ENCODE measurements around the gene LY9.
A peak's percentile ranks its signal among the peaks of the same experiment; 100 is the strongest.
"Not testable (repeated sequence)": the region's sequence is repeated elsewhere in the genome, so short reads cannot be mapped to it uniquely, and the experiment has no call there.

Gene LY9

DNA sequence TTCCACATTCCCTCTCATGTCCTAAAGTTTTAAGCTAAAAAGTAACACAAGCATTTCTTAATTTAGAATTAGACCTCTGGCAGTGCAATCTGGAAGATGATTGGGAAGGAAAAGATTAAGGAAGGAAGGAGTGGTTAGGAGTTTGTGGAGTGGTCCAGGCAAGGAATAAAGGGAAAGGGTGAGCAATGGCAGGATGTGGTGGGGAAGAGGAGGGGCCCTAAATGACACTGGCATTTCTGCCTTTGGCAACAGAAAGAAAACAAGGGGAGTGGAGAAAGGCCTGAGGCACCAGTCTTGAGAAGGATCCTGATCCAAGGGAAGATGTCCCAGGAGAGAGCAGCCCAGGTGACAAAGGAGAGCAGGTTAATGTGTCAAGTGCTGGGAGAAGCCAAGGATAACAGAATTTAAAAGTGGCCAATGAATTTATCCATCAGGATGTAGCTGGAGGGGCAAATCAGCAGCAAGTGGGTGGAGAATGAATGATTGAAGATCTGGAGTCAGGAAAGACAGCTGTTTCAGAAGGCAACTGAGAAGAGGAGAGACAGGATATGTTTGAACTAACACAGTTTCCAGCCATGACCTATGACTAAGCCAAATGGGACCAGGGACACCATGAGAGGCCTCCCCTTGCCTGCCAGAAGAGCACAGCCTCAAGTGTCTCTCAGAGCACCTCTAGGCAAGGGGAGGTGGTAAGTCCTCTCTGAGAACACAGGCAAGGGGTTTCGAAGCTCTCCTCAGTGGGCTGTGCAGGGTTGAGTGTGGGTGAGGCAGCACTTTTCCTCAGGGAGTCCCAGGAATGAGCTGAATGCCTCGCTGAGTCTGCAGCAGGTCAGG is 20.9 kb upstream of the LY9 start:
- no peak for DNase-seq (ENCODE audit: low read depth)

DNA sequence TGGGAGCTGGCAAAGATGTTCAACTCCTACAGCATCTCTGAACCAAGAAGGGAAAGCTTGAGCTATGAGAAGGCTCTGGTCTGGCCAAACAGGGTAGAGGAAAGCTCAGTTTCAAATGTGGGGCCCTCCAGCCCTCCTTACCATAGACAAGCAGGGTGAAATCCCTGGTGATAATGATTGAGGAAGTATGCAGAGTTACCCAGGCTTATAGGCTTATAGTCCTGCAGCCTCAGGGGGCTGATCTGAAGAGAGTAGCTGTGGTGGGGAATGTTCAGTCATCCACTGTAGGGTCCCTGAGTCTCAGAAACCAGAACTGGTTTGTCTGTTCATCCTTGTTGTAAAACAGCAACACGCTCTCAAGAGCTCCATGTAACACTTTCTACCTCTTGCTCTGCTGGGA is 19.8 kb upstream of the LY9 start:
- DNase-seq (ENCODE audit: low read depth) = no peak

DNA sequence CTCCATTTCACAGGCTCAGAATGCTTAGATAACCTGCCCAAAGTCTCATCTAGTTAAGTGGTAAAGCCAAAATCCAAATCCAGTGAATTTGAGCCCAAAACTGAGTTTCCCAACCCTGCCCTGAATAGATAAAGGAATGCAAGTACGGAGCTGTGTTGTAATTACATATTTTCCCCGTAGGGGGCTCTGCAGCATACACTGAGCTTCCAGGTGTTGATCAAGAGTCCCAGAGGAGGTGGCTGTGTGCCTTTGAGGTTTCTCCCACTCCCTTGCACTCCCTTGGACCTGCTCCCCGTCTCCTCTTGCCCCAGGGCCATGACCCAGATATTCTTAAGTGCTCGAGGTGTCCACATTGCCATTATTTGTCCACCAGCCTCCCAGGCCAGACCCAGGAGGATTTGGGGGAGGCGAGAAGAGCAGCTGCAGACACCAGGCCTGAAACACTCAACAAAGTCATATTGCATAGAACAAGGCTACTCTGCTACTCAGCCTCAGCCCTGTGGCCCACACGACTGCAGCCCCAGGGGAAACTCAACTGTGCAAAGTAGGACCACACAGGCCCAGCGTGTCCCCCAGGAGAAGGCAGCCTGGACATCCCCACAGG is 18.4 kb upstream of the LY9 start:
- no peak for DNase-seq (ENCODE audit: low read depth)

DNA sequence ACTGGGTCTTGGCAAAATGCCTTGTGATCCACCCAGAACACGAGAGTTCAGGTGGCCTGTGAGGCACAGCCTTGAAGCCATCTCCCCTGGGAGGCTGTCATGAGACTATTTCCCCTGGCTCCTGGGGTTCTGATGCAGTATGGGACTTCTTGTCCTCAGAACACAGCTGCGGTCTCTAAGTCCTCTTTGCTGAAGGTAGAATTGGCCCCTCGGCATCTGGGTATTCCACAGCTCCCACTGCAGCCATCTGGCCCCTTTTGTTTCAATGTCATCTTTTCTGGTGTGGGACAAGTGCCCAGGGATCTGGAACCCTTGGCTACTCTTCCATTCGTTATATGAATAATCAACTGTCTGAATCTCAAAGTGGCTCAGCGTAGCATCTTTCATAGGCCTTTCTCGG is 17.0 kb upstream of the LY9 start:
- no peak for DNase-seq (ENCODE audit: low read depth)

DNA sequence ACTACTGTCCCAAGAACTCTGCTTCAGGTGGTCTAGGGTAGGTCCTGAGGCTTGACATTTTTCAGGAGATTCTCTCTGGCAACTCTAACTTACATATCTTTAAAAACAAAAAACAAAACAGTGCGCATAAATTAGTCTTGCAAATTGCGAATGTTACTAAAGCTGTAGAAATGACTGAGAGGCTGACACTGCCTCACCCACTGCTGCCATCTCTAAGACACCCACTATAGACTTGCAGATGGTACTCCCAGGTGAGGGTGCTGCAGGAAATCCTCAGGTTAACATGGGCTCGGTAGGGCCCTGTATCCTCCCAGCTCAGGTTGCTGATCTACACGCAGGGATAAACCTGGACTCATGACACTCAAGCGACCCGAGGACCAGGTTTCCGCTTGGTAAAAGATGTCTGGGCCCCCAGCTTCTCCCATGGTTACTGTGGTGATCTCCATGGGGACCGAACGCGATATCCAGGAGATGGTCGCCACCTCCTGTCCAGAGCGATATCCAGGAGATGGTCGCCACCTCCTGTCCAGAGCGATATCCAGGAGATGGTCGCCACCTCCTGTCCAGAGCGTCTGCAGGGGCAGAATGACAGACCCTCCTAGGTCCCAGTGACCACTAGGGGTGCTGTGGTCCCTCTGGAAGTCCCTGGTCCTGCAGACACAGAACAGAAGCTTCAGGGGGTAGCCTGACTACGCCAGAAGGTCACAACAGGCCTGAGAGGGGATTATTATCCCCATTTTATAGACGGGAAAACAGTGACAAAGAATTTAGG is 16.2 kb upstream of the LY9 start:
- peak; percentile 49 for DNase-seq (ENCODE audit: low read depth)

DNA sequence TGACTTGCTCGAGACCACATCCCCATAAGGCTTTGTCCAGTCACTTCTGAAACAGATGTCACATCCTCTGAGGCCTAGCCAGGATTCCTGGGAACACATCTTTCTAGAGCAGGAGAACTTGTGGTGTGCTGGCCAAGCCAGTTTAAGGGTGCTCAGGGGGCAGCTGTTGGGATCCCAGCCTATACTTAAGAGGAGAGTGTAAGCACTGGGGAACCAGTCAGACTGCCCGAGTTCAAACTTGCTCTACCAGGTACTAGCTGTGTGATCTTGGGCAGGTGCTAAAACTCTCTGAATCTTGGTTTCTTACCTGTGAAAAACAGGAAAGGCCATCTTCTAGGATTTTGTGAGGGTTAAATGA is 15.6 kb upstream of the LY9 start:
- DNase-seq (ENCODE audit: low read depth) = no peak

DNA sequence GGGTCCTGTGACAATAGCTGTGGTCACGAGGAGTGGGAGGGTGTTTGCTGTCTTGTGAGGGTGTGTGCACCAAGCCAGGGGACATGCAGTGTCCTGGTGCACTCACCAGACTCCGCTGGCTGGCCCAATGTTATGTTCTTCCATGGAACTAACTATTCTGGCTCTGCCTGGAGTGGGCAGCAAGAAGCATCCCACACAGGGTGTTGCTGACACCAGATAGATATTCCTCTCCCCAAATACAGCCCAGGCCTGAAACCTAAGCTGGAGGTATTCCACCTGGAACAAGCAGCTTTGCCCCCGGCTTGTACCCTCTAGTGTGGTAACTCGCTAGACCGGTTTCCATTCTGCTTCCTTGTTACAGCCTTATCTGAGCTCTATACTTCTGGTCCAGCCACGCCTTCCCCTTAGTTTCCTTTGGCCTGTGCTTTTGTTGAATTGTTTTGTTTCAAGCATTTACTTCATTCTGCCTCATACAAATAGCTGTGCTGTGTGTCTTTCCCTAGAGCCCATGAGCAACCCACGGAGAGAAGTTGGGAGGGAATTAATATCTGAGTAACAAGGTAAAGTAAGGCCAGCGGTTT is 14.7 kb upstream of the LY9 start:
- no peak for DNase-seq (ENCODE audit: low read depth)

DNA sequence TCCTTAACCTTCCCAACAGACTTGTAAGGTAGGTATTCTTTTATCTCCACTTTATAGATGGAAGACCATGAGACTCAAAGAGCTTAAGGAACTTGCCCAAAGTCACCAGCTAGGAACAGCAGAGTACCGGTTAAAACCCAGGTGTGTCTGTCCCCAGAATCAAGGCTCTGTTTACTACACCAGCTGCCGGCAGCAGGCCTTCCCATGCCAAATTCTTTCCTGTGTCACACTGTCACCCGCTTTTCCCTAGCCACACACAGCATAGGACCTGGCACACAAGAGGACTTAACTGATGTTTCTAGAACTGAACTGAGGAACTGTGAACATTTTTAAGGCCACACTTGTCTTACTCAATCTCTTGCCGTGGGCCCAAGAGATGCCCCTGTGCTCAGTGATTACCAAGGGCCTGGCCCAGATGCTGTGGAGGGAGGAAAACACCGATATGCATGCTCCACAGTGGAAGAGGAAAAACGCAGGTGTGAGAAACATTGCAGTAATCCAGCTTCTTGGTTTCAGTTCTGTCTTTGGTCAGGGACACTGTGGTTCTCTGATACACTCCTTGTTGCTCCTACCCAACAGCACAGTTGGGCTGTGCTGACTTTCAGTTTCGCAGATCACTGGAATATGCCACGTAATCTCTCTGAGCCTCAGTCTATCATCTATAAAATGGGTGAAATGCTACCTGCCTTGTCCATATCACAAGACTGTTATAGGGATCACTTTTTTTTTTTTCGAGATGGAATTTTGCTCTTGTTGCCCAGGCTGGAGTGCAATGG is 13.9 kb upstream of the LY9 start:
- DNase-seq (ENCODE audit: low read depth) = no peak

DNA sequence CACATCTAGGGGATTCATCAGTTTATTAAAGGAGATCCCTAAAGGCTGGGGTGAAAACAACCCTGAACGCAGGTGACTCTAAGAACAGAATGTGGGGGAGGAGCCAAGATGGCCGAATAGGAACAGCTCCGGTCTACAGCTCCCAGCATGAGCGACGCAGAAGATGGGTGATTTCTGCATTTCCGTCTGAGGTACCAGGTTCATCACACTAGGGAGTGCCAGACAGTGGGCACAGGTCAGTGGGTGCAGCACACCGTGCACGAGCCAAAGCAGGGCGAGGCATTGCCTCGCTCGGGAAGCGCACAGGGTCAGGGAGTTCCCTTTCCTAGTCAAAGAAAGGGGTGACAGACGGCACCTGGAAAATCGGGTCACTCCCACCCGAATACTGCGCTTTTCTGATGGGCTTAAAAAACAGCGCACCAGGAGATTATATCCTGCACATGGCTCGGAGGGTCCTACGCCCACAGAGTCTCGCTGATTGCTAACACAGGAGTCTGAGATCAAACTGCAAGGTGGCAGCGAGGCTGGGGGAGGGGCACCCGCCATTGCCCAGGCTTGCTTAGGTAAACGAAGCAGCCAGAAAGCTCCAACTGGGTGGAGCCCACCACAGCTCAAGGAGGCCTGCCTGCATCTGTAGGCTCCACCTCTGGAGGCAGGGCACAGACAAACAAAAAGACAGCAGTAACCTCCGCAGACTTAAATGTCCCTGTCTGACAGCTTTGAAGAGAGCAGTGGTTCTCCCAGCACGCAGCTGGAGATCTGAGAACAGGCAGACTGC is 12.8 kb upstream of the LY9 start:
- DNase-seq (ENCODE audit: low read depth) = not testable (repeated sequence)

DNA sequence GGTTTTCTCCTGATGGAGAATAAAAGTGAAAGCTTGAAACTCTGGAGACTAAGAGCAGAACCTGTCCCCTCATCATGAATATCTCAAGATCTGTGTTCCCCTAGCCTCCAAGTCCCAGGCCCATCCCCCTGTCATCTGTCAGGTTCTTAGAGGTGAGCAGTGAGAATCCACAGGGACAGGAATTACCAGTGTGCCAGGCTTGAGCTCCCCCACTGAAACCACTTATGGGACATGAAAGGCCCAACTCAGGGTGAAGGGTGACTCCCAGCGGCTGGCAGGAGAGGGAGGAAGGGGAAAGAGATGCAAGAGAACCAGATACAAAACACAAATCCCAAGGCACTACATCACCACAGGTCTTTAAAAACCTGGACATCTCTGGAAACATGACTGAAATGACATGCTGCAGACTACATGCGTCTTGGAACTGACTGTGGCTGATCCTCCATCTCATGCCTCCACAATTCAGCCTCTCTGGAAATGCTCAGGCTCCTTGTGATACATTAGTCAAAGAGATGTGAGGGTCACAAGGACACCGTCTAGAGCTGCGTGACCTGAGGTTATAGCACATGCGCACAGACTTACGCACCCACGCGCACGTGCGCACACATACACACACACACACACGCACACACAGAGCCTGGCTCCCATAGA is 6.8 kb upstream of the LY9 start:
- no peak for DNase-seq (ENCODE audit: low read depth)

DNA sequence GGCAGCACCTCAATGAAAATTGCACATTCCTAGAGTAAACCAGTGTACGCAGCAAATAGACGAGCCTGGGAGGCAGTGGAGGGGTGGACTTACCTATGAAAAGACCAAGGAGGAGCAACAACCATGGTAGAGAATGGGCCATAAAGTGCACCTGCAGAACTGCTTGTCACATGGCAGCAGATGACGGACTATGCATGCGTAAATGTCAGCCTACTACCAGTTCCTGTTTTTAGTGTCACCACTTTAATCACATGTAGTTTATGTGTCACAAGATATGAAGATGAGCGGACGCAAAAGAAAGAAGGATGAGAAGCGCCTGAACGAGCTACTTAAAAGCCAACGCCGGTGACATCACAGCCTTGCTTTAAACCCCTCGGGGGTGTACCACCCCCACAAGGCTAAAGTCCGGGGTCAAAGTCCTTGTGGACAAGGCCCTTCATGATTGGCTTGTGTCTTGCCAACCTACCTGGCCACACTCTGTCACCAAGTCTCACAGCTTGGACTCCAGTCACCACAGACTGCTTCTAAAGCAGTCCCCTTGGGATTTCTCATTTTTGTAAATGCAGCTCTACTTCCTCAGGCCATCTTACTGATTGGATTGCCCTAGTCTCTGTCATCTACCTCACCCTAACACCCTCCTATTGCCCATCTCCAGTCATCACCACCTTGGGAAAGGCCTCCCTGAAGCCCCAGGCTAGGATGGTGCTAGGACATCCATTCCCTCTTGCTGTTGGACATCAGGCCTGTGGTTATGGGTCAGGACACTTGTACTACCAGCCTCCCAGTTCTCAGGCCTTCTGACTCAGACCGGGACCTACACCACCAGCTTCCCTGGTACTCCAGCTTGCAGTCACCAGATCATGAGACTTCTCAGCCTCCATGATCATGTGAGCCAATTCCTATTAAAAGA is 6.0 kb upstream of the LY9 start:
- no peak for DNase-seq (ENCODE audit: low read depth)

DNA sequence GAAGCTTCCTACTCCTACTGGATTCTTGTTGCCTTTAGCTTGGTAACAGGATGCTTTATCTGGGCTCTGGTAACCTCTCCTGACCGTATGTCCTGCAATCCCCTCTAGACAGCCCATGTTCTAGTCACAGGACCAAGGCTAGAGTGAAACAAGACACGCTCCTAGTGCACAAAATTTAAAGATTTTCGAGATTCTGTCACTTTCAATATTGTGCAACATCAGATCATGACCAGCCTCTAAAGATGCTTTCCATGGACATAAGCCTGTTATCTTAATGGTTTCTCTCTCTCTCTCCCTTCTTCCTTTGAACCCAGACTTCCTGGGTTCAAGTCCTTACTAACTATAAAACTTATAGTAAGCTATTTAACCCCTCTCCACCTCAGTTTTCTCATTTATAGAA is 1.6 kb upstream of the LY9 start:
- no peak for DNase-seq (ENCODE audit: low read depth)

DNA sequence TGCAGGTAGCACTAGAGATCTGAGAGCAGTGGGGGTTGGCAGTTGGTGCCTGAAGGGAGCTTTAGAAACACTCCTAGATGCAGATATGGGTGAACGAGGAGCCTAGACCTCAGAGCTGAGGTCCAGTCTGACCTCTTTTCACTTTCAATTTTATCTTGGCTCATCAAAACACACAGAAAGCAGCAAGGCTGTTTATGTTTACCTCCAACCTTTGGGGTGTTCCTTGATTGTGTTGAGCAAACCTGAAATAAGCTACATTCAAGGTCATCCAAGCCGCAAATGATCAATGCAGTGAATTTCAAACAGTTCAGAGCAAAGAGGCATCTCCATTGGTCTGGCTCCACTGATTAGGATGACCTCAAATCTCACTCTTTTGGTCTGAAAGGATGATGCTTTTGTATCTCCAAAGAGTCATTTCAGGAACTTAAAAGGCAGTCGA is 1.3 kb downstream of the LY9 start:
- DNase-seq (ENCODE audit: low read depth) = no peak

DNA sequence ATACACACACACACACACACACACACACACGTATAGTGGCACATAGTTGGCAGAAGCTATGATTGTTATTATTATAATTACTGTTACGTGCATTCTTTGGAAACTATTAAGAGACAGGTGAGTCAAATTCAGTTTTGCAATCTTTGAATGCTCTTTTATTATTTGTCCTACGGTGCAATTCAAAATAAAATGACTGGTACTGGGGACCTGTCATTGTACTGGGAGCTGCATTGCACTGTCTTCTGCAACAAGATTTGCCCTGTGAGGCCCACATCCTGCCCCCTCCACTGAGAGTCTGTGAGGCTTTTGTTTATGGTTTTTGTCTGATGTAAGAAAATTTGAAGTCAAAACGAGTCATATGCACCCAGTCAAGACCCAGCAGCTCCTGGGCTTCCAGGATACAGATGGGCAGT is 1.9 kb downstream of the LY9 start:
- DNase-seq (ENCODE audit: low read depth) = no peak

DNA sequence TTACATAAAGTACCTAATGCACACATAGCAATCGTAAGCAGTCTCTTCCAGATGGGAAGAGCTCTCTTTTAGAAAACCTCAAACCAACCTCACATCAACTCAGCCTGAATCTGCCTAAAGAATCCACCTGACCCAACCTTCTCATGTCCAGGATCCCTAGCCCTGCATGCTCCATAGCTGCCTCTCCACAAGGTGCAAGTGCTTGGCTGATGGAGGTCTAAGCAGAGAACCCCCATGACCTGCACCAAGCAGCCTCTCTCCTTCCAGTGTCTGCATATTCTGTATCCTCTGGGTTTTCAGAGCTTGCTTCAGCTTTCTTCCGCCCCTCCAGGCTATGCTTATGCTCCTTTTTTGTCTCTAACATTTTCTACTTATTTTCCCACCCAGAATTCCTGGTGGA is 2.5 kb downstream of the LY9 start:
- DNase-seq (ENCODE audit: low read depth) = no peak

DNA sequence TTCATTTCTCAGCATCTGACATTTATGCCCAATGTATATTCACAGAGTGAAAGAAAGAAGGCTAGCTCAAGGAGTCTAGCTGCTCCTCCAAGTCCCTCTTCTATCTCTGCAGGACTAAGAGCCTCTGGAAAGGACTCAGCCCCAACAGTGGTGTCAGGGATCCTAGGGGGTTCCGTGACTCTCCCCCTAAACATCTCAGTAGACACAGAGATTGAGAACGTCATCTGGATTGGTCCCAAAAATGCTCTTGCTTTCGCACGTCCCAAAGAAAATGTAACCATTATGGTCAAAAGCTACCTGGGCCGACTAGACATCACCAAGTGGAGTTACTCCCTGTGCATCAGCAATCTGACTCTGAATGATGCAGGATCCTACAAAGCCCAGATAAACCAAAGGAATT is 3.7 kb downstream of the LY9 start:
- DNase-seq (ENCODE audit: low read depth) = no peak

DNA sequence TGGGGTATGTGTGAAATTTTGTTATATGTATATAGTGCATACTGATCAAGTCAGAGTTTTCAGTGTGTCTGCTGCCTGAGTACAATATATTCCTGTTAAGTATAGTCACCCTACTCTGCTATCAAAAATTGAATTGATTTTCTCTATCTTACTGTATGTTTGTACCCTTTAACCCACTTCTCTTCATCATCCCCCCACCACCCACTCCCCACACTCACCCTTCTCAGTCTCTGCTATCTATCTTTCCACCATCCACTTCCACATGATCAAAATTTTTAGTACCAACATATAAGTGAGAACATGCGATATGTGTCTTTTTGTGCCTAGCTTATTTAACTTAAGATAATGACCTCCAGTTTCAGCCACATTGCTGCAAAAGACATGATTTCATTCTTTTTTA is 4.2 kb downstream of the LY9 start:
- DNase-seq (ENCODE audit: low read depth) = no peak

DNA sequence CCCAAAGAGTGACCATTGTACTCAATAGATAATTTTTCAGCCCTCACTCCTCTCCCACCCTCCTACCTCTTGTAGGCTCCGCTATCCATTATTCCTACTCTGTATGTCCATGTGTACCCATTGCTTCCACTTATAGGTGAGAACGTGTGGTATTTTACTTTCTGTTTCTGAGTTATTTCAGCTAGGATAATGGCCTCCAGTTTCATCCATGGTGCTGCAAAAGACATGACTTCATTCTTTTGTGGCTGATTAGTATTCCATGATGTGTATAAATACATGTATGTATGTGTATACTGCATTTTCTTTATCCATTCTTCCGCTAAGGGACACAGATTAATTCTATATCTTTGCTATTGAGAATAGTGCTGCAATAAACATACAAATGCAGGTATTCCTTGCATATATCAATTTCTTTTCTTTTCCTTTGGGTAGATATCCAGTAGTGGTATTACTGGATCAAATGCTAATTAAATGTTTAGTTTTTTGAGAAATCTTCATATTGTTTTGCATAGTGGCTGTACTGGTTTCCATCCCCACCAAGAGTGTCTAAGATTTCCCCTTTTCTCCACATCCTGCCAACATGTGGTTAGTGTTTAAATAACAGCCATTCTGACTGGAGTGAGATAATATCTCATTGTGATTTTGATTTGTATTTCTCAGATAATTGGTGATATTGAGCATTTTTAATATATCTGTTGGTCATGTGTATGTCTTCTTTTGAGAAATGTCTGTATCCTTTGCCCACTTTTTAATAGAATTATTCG is 4.9 kb downstream of the LY9 start:
- DNase-seq (ENCODE audit: low read depth) = no peak
